Thyroid gland (tissue), 4 donors: ENCODE measurements around the gene OTOG. TPM values are rescaled to one million over a fixed set of nuclear protein-coding genes. Genes with fewer than 3 reads are reported as not detected.

Experiments
- DNase-seq, 2 donors: peaks; one replicate each; pipeline ENCODE4 v3.0.0-alpha.2; 2019
- H3K27ac ChIP-seq, 3 donors: fragments of 200-600 bp; sonication (generic); 1 replicate in 2 of 3; 2 replicates in 1 of 3; pipeline ENCODE4 v1.5.1; 2016 to 2019; ENCODE audit warnings: mild to moderate bottlenecking in 1 of 3, moderate library complexity in 1 of 3
- H3K27me3 ChIP-seq: fragments of 200-600 bp; sonication (generic); one replicate; pipeline ENCODE4 v1.5.1; 2019
- H3K36me3 ChIP-seq, 2 donors: fragments of 200-600 bp; sonication (generic); one replicate each; pipeline ENCODE4 v1.5.1; 2016 to 2019
- H3K4me1 ChIP-seq, 2 donors: fragments of 200-600 bp; sonication (generic); one replicate each; pipeline ENCODE4 v1.5.1; 2017 to 2019
- H3K4me3 ChIP-seq, 3 donors: fragments of 200-600 bp; sonication (generic); replicated peaks in 1 of 3; 1 replicate in 2 of 3; 2 replicates in 1 of 3; pipeline ENCODE4 v1.5.1; 2016; ENCODE audit warnings: mild to moderate bottlenecking in 1 of 3
- H3K9me3 ChIP-seq: fragments of 200-600 bp; sonication (generic); one replicate; pipeline ENCODE4 v1.5.1; 2017
- CTCF ChIP-seq, 6 experiments: fragments of 200-600 bp in 3 of 6; fragments of 450-650 bp in 3 of 6; sonication (generic) in 3 of 6; IDR thresholded peaks; one replicate each; pipeline ENCODE4 v1.5.1; 2016 to 2019; ENCODE audit warnings: antibody characterized with exemption in 6 of 6, mild to moderate bottlenecking in 2 of 6, inconsistent platforms in 1 of 6, moderate library complexity in 1 of 6
- POLR2A ChIP-seq, 2 donors: fragments of 450-650 bp; IDR thresholded peaks; one replicate each; pipeline ENCODE4 v1.6.1; 2017; ENCODE audit warnings: antibody characterized with exemption in 2 of 2, mild to moderate bottlenecking in 2 of 2, moderate library complexity in 1 of 2
- WGBS, 2 donors: methylation state at CpG; one replicate each; pipeline ENCODE4 v1.1.5; 2017; 5-methylcytosine and 5-hydroxymethylcytosine counted together
- intact Hi-C: fragments of 100-400 bp; cut with DNase I; formaldehyde crosslinking; loops from one replicate; pipeline ENCODE4 v1.15.1; 2023
- total RNA-seq, 4 donors: library from RNA; depleted of rRNA; stranded (reverse); fragments of >200 nt; gene quantifications; one replicate each; pipeline ENCODE4 v1.2.3, GENCODE V29; 2016

OTOG gene
- total RNA-seq, 4 donors from 2014 or later: not detected

GRCh38 chr11:17605651-17606122, 58.6 kb downstream of the OTOG start:
- no peaks in the 10 kb centered on the region for H3K4me1 ChIP-seq
- DNase-seq: no peak
- H3K36me3 ChIP-seq: no peaks in the 10 kb centered on the region
- no peaks in the 10 kb centered on the region for H3K27me3 ChIP-seq
- 86 to 89% methylated on average over 11 to 15 of the region's 17 CpGs for WGBS, 2 donors
- no peaks in the 10 kb centered on the region for H3K9me3 ChIP-seq
- H3K27ac ChIP-seq: no peak overlapping the region
- no peak for TF ChIP-seq POLR2A (IDR thresholded peaks at IDR 0.05)
- TF ChIP-seq CTCF (IDR thresholded peaks at IDR 0.05): no peak
- intact Hi-C loops: no loop called here
- no peak overlapping the region for H3K4me3 ChIP-seq

GRCh38 chr11:17606233-17607082, 59.4 kb downstream of the OTOG start:
- no peaks in the 10 kb centered on the region for H3K4me1 ChIP-seq
- no peak for DNase-seq
- H3K4me3 ChIP-seq: no peak overlapping the region
- H3K36me3 ChIP-seq: no peaks in the 10 kb centered on the region
- no peaks in the 10 kb centered on the region for H3K9me3 ChIP-seq
- H3K27me3 ChIP-seq: no peaks in the 10 kb centered on the region
- TF ChIP-seq POLR2A (IDR thresholded peaks at IDR 0.05) (no peak), CTCF (IDR thresholded peaks at IDR 0.05) (no peak)
- WGBS, 2 donors: 72 to 80% methylated on average over 7 to 10 of the region's 10 CpGs
- intact Hi-C loops: no loop called here
- H3K27ac ChIP-seq: no peak overlapping the region

- Histone ChIP-seq H3K27ac (no peak overlapping the region), H3K9me3 (no peaks in the 10 kb centered on the region), H3K4me1 (no peaks in the 10 kb centered on the region), H3K4me3 (no peak overlapping the region), H3K27me3 (no peaks in the 10 kb centered on the region), H3K36me3 (no peaks in the 10 kb centered on the region)
- WGBS, 2 donors: 91 to 100% methylated on average over 4 to 6 of the region's 6 CpGs
- no peak for DNase-seq
- no peak for TF ChIP-seq CTCF (IDR thresholded peaks at IDR 0.05)
- no peak for TF ChIP-seq POLR2A (IDR thresholded peaks at IDR 0.05)
- intact Hi-C loops: no loop called here
Observed at GRCh38 chr11:17607083-17607429, 60.0 kb downstream of the OTOG start.

- no peak for TF ChIP-seq CTCF (IDR thresholded peaks at IDR 0.05)
- no peak for TF ChIP-seq POLR2A (IDR thresholded peaks at IDR 0.05)
- WGBS, 2 donors: 69% methylated on average over 17 to 19 of the region's 20 CpGs
Observed at GRCh38 chr11:17607591-17608570, 60.8 kb downstream of the OTOG start.

More at GRCh38 chr11:17607591-17608570, 60.8 kb downstream of the OTOG start:
- H3K27ac ChIP-seq: no peak overlapping the region
- no peaks in the 10 kb centered on the region for H3K4me1 ChIP-seq
- intact Hi-C loops: no loop called here
- H3K9me3 ChIP-seq: no peaks in the 10 kb centered on the region
- H3K27me3 ChIP-seq: no peaks in the 10 kb centered on the region
- DNase-seq: no peak
- no peaks in the 10 kb centered on the region for H3K36me3 ChIP-seq
- H3K4me3 ChIP-seq: no peak overlapping the region
